Type B pancreatic cell (in vitro differentiated cells): ENCODE data around the gene SYNGAP1. TPM values are rescaled to one million over a fixed set of nuclear protein-coding genes. Genes with fewer than 3 reads are reported as not detected.
A peak's percentile ranks its signal among the peaks of the same experiment; 100 is the strongest.

Source experiments
- DNase-seq: peaks from one replicate; pipeline ENCODE4 v3.0.0; 2021; ENCODE audit warnings: mixed read lengths; ENCODE audit not compliant: unreplicated experiment; ENCODE audit errors: extremely low spot score
- H3K27ac Mint-ChIP-seq: 2 replicates; pipeline ENCODE4 v1.8.0; 2021; ENCODE audit warnings: mild to moderate bottlenecking, mixed read lengths
- H3K27me3 Mint-ChIP-seq: 2 replicates; pipeline ENCODE4 v1.8.0; 2021; ENCODE audit warnings: mixed read lengths
- H3K36me3 Mint-ChIP-seq: 2 replicates; pipeline ENCODE4 v1.8.0; 2021; ENCODE audit warnings: mixed read lengths
- H3K4me1 Mint-ChIP-seq: one replicate; pipeline ENCODE4 v1.8.0; 2021; ENCODE audit warnings: mixed read lengths; ENCODE audit not compliant: unreplicated experiment
- H3K4me3 Mint-ChIP-seq: 2 replicates; pipeline ENCODE4 v1.8.0; 2021; ENCODE audit warnings: mild to moderate bottlenecking, mixed read lengths
- H3K9me3 Mint-ChIP-seq: 2 replicates; pipeline ENCODE4 v1.8.0; 2021; ENCODE audit warnings: mixed read lengths
- CTCF ChIP-seq: fragments of 200-600 bp; sonication (generic); conservative IDR thresholded peaks from 2 replicates; pipeline ENCODE4 v1.5.0; 2021; ENCODE audit warnings: antibody characterized with exemption, mild to moderate bottlenecking
- total RNA-seq: library from RNA; stranded (reverse); gene quantifications from 2 replicates; pipeline ENCODE4 v1.2.1, GENCODE V29; 2021; ENCODE audit warnings: low replicate concordance

Gene SYNGAP1
- total RNA-seq, 1 donor from 2014 or later, result 74.1 TPM

DNA sequence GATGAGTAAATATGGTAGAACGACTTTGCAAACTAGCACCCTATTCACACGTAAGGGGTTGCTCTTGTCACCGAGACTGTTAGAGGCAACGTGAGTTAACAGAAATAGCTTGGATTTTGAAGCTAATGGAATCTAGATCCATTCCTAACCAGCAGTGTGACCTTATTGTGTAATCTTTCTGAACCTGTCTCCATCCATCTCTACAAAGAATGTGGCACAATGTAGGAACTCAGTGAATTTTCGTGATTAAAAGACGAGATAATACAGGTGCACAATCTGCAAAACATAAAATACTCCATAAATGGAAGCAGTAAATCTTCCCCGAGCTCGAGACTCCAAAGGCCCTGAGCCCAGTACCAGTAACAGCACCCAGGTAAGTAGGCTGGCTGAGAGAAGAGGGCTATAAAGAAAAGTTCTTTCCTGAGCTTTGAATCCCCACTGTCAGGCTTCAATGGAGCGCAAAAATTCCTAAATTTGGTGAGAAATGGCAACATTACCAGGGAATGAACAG lies 29.0 kb upstream of the SYNGAP1 start:
- no peaks in the 10 kb centered on the region for H3K9me3 Mint-ChIP-seq
- H3K27ac Mint-ChIP-seq, result peak overlapping the region; percentile 97
- peak overlapping the region; percentile 91 for H3K4me3 Mint-ChIP-seq
- H3K36me3 Mint-ChIP-seq, result peaks cover 10% of the 10 kb centered on the region
- no peaks in the 10 kb centered on the region for H3K27me3 Mint-ChIP-seq
- peaks cover 34% of the 10 kb centered on the region for H3K4me1 Mint-ChIP-seq
- no peak for DNase-seq
- no peak for TF ChIP-seq CTCF

- H3K27me3 Mint-ChIP-seq, result no peaks in the 10 kb centered on the region
- H3K4me3 Mint-ChIP-seq, result peak within 1 kb of the TSS; percentile 91
- peak; percentile 100 for DNase-seq
- H3K4me1 Mint-ChIP-seq, result peaks cover 34% of the 10 kb centered on the region
- H3K27ac Mint-ChIP-seq, result peak within 1 kb of the TSS; percentile 97
- H3K36me3 Mint-ChIP-seq, result peaks cover 10% of the 10 kb centered on the region
- no peaks in the 10 kb centered on the region for H3K9me3 Mint-ChIP-seq
- peak; percentile 99 for TF ChIP-seq CTCF
These were observed 28.5 kb upstream of the SYNGAP1 start, which contains the start of gene KIFC1 for GRCh38 chr6:33391278-33391921. Gene KIFC1 (plus strand): TSS chr6:33391823. CDS start chr6:33391986, 163 bp downstream.

DNA sequence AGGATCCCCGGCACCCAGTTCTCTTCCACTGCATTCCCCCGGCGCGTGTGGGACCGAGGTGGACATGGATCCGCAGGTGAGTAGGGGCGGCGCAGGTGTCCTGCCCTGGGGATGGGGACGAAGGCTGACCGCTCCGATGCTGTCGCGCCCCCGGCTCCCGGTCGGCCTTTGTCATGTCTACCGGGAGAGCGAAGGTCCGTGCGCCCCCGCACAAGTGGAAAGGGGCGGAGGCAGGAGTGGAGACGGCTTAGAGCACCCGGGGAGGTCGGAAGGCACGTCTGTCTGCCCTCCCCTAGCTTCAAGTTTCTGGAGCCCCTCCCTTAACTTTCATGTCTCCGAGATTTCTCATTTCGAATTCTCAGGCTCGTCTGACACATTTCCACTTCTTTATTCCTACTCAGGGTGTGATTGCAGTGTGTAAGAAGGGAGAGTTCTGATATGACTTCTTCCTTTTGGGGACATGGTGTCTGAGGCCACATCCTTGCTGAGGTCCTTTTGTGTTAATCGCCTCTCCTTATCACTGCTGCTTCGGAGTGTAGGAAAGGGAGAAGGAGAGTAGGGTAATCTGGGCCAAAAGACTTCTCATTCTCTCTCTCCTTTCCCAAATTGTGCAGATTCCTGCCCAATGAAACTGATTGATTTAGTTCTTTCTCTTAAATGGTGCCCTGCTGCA lies 27.8 kb upstream of the SYNGAP1 start:
- TF ChIP-seq CTCF, result no peak
- peaks cover 10% of the 10 kb centered on the region for H3K36me3 Mint-ChIP-seq
- no peaks in the 10 kb centered on the region for H3K27me3 Mint-ChIP-seq
- peaks cover 34% of the 10 kb centered on the region for H3K4me1 Mint-ChIP-seq
- H3K9me3 Mint-ChIP-seq, result no peaks in the 10 kb centered on the region
- peak overlapping the region; percentile 91 for H3K4me3 Mint-ChIP-seq
- DNase-seq, result no peak
- H3K27ac Mint-ChIP-seq, result peak overlapping the region; percentile 97

DNA sequence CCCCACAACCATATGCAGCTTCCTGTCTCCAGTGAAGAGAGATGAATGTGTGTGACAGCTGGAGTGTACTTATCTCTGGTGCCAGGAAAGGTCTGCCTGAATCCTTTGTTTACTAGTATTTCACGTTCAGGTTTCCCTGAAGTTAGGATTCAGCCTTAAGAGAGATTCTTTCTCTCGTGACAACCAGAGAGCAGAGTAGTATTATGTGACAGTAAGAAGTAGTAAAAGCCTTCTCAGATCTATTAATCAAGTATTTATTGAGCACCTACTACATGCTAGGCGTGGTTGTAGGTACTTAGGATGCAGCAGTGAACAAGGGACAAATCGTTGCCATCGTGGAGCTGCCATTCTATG lies 27.3 kb upstream of the SYNGAP1 start:
- H3K27ac Mint-ChIP-seq, result peak overlapping the region; percentile 97
- H3K27me3 Mint-ChIP-seq, result no peaks in the 10 kb centered on the region
- peaks cover 13% of the 10 kb centered on the region for H3K36me3 Mint-ChIP-seq
- no peaks in the 10 kb centered on the region for H3K9me3 Mint-ChIP-seq
- H3K4me1 Mint-ChIP-seq, result peaks cover 34% of the 10 kb centered on the region
- TF ChIP-seq CTCF, result no peak
- peak overlapping the region; percentile 91 for H3K4me3 Mint-ChIP-seq
- DNase-seq, result no peak

DNA sequence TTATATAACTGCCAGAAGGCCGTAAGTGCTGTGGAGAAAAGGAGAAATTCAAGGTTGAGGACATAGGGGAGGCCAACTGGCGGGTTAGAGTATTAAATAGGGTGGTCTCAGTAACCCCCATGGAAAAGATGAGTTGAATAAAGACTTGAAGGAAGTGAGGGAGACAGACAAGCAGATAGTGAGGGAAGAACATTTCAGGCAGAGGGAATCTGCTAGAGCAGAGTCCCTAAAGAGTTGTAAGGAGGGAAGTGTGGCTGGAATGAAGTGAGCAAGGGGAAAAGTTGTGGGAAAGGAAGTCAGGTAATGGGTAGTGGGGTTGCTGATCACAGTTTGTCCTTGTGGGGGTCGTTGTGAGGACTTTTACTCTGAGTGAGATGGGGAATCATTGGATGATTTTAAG lies 26.9 kb upstream of the SYNGAP1 start:
- TF ChIP-seq CTCF, result no peak
- Mint-ChIP-seq H3K9me3 (no peaks in the 10 kb centered on the region), H3K4me3 (peak overlapping the region; percentile 91), H3K4me1 (peaks cover 34% of the 10 kb centered on the region), H3K27me3 (no peaks in the 10 kb centered on the region), H3K36me3 (peaks cover 17% of the 10 kb centered on the region), H3K27ac (peak overlapping the region; percentile 97)
- DNase-seq, result no peak
